GM13977 (cell line): ENCODE measurements around the gene CCBE1.

ENCODE experiments used
- DNase-seq: peaks from one replicate; pipeline ENCODE4 v3.0.0; 2012; ENCODE audit warnings: low spot score
- CTCF ChIP-seq: IDR thresholded peaks from 2 replicates; pipeline ENCODE4 v1.5.1; 2012; ENCODE audit warnings: mild to moderate bottlenecking, control low read depth; ENCODE audit not compliant: insufficient read depth; ENCODE audit errors: extremely low read depth, missing control alignments
- in situ Hi-C: fragments of 300-500 bp; cut with MboI; formaldehyde crosslinking; loops from one replicate; pipeline ENCODE4 v1.12.0; 2022; ENCODE audit warnings: low sequenced_read_pairs, low pct_unique_long_range_greater_than_20kb, mixed read lengths, inconsistent platforms; ENCODE audit not compliant: unreplicated experiment

Gene CCBE1

GRCh38 chr18:59570796-59571195 lies 126.4 kb downstream of the CCBE1 start:
- in situ Hi-C loops, result no loop called here
- no peak for TF ChIP-seq CTCF

GRCh38 chr18:59570101-59570775 lies 127.0 kb downstream of the CCBE1 start:
- TF ChIP-seq CTCF, result no peak
- no peak for DNase-seq
- in situ Hi-C loops, result no loop called here

More at GRCh38 chr18:59570796-59571195, 126.4 kb downstream of the CCBE1 start:
- no peak for DNase-seq

- no peak for TF ChIP-seq CTCF
- in situ Hi-C loops, result no loop called here
- no peak for DNase-seq
Observed at GRCh38 chr18:59569390-59569791, 127.8 kb downstream of the CCBE1 start.

GRCh38 chr18:59567431-59567830 lies 129.8 kb downstream of the CCBE1 start:
- in situ Hi-C loops, result no loop called here
- no peak for DNase-seq
- TF ChIP-seq CTCF, result no peak

GRCh38 chr18:59566533-59566971 lies 130.7 kb downstream of the CCBE1 start:
- no peak for DNase-seq
- in situ Hi-C loops, result no loop called here
- TF ChIP-seq CTCF, result no peak

- in situ Hi-C loops, result no loop called here
- no peak for TF ChIP-seq CTCF
- no peak for DNase-seq
Observed at GRCh38 chr18:59565957-59566356, 131.3 kb downstream of the CCBE1 start.
